Measurements from ENCODE around the gene TAGLN. TPM values are rescaled to one million over a fixed set of nuclear protein-coding genes. Genes with fewer than 3 reads are reported as not detected.

Gene TAGLN
- total RNA-seq, 2 experiments from 2014 or later = 8.4 to 9.5 TPM

DNA sequence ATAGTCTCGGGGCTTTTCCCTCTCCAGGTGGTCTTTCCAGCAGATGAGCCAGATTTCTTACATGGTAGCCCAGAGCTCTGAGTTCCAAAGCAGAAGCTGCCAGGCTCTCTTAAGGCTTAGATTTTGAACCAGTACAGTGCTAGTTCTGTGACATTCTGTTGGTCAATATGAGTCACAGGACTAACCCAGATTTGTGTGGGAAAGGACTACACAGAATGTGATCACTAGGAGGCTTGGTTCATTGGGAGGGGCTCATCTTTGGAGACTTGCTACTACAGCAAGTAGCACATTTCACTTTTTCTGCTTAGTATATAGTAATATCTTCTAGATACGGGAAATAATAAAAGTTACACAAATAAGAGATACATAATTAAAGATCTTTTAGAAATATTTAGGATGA is 57.4 kb downstream of the TAGLN start:
- H3K27me3 ChIP-seq (ENCODE audit: control insufficient read depth in 1 of 2, insufficient read depth in 2 of 2, low read length in 2 of 2) = no peaks in the 10 kb centered on the region
- no peak overlapping the region for H3K27ac ChIP-seq (ENCODE audit: low read depth in 1 of 2, low read length in 2 of 2)
- no peaks in the 10 kb centered on the region for H3K9me3 ChIP-seq (ENCODE audit: control insufficient read depth in 1 of 2, insufficient read depth in 1 of 2, low read length in 2 of 2)
- DNase-seq (no peak), ATAC-seq (ENCODE audit: poor library complexity) (no peak)
- CTCF ChIA-PET = no interaction called here
- POLR2A ChIA-PET = interaction anchor here (0.7 kb wide), 1 partner anchor 8 kb away, joined by 3 read pairs; no protein-coding TSS in a partner anchor
- Mint-ChIP-seq H3K4me3 (no peak overlapping the region), H3K36me3 (ENCODE audit: low read depth) (peaks cover 64% of the 10 kb centered on the region), H3K4me1 (ENCODE audit: low read depth) (peaks cover 5% of the 10 kb centered on the region), H3K9me3 (no peaks in the 10 kb centered on the region), H3K27me3 (no peaks in the 10 kb centered on the region), H3K27ac (no peak overlapping the region)
- intact Hi-C loops (cut with DNase I, micrococcal nuclease) = no loop called here
- H3K36me3 ChIP-seq (ENCODE audit: insufficient read depth, low read length) = peaks cover 21% of the 10 kb centered on the region
- H3K4me3 ChIP-seq (ENCODE audit: low read length) = no peak overlapping the region
- TF ChIP-seq CTCF (IDR thresholded peaks at IDR 0.05) = no peak
- no peaks in the 10 kb centered on the region for H3K4me1 ChIP-seq (ENCODE audit: insufficient read depth, low read length)

Other genes starting within 250 kb of the TAGLN start
- 10 to 100 TPM; 81.4 to 86.1 TPM for gene SIK3, start 100.9 kb upstream of the TAGLN start, total RNA-seq
- 10 to 100 TPM; 44.3 to 45.6 TPM for gene PAFAH1B2, start 55.1 kb upstream of the TAGLN start, total RNA-seq
- 100 to 1,000 TPM; 197 to 200 TPM for gene SIDT2, start 20.6 kb upstream of the TAGLN start, total RNA-seq
- gene PCSK7, start 32.7 kb downstream of the TAGLN start, total RNA-seq = 100 to 1,000 TPM; 229 to 247 TPM
- 10 to 100 TPM; 12.9 to 15.8 TPM for gene RNF214, start 33.3 kb downstream of the TAGLN start, total RNA-seq
- gene BACE1-AS, start 92.0 kb downstream of the TAGLN start, total RNA-seq = 1 to 10 TPM in 1 of 2 experiments, under 1 TPM in 1; 0.99 to 1.2 TPM
- under 1 TPM; 0.38 to 0.59 TPM for gene BACE1, start 116.9 kb downstream of the TAGLN start, total RNA-seq
- 10 to 100 TPM; 33.0 to 36.7 TPM for gene CEP164, start 128.5 kb downstream of the TAGLN start, total RNA-seq